GM12873 (cell line): ENCODE results near the gene MRPL57.

Experiments used
- CTCF ChIP-seq: IDR thresholded peaks from 2 replicates; pipeline ENCODE4 v1.5.1; 2012; ENCODE audit warnings: low read depth, mild to moderate bottlenecking, moderate library complexity, low read length, control low read depth; ENCODE audit not compliant: insufficient read depth; ENCODE audit errors: missing control alignments

MRPL57 gene

DNA sequence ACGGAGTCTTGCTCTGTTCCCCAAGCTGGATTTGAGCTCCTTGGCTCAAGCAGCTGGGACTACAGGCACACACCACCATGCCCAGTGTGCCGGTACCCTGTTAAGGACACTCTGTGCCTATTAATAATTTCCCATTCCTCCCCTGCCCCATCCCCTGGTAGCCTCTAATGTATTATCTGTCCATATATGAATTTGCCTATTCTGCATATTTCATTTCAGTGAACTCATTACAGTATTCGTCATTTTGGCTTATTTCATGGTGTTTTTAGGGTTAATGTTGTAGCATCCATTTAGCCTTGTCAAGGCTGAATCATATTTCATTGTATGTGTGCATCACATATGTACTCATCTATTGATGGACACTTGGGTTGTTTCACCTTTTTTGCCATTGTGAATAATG is 33.7 kb upstream of the MRPL57 start:
- TF ChIP-seq CTCF = no peak

DNA sequence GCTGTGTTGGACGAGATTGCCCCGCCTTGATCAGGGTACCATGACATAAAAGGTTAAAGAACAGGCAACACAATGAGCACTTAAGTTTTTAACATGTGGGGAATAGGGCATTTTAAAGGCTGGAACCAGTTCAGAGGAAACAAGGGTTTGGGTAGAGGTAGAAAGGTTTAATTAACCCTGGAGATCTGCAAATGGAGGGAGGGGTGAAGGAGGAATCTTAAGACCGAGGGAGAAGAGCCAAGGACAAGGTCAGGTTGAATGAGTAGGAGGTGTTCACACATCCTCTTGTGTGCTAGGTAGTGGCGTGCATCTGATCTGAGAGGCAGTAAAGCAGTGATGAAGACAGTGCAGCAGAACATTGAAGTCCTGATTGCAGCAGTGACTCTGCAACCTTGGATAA is 28.6 kb upstream of the MRPL57 start:
- TF ChIP-seq CTCF = no peak

- TF ChIP-seq CTCF = no peak
Measured at GRCh38 chr13:21148557-21149258, 27.8 kb upstream of the MRPL57 start.

DNA sequence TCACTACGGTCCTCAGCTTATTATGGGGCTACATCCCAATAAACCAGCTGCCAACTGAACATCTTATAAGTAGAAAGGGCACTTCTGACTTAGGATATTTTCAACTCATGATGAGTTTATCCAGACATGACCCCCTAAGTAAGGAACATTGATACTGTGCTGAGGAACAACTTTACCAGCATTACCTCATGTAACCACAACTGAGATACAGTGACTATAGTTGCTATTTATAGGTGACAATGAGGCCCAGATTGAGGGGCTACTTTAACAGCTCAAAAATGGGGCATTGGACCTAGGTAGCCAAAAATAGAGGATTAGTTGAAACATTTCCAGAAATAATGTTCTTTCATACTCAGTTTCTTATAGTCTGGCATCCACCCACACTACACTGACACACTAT is 26.9 kb upstream of the MRPL57 start:
- TF ChIP-seq CTCF = no peak

- no peak for TF ChIP-seq CTCF
Measured at GRCh38 chr13:21150013-21150412, 26.4 kb upstream of the MRPL57 start.

DNA sequence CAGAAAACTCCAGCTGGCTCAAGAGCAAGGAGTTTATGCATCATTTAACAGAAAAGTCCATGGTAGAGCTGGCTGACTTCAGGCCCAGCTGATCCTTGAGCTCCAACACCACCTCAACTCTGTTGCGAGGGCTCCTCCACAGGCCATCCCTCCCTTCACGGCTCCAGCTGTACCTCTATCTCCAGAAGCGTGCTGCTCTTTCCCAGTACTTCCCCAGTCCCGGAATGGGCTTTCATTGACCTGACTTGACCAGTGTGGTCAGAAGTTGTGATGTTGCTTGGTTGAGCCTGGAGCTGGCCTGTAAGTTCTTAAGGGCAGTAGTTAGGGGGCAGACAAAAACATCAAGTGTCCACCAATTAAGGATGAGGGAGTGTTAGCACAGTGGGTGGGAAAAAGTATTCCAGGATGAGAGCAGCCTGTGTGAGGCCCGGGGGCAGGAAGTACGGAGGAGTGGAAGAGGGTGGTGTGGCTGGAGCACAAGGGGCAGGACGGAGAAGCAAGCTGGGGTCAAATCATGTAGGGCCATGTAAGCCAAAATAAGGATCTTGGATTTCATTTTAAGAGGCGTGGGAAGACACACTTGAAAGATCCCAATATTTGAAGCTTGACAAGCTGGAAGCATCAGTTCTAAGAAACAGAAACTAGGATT is 24.1 kb upstream of the MRPL57 start:
- TF ChIP-seq CTCF = no peak

DNA sequence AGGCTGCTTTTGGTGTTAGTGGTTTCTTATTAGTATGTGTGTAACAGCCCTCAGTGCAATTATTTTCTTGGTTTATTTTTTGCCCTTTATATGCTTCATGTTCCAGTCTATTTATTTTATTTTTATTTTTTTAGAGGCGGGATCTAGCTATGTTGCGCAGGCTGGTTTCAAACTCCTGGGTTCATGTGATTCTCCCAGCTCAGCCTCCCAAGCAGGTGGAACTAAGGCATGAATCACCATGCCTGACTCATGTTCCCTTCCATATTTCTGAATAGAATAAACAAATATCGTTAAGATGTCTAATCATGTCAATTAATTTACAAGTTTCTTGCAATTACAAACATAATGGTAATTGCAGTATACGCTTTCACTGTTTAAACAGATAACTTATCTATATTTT is 11.8 kb upstream of the MRPL57 start:
- no peak for TF ChIP-seq CTCF
